B cell (primary cell): ENCODE data around the gene SMTNL1.

ENCODE experiments used
- CTCF ChIP-seq: fragments of 200-600 bp; IDR thresholded peaks from one replicate; pipeline ENCODE4 v1.8.0; 2022; ENCODE audit warnings: antibody characterized with exemption, mild to moderate bottlenecking
- EZH2 ChIP-seq: IDR thresholded peaks from 2 replicates; pipeline ENCODE4 v1.6.1; 2012; ENCODE audit warnings: borderline replicate concordance, low read depth, mild to moderate bottlenecking, moderate library complexity, low read length; ENCODE audit not compliant: insufficient read depth, poor library complexity, severe bottlenecking

- TF ChIP-seq EZH2 (no peak), CTCF (no peak)
Measured at GRCh38 chr11:57521116-57521515, 16.3 kb upstream of the SMTNL1 start.
